CD14-positive monocyte (primary cell): ENCODE data around the gene TMEM35B. TPM values are rescaled to one million over a fixed set of nuclear protein-coding genes. Genes with fewer than 3 reads are reported as not detected.
"Not testable (repeated sequence)": the region's sequence is repeated elsewhere in the genome, so short reads cannot be mapped to it uniquely, and the experiment has no call there.

Experiments
- DNase-seq, 3 donors: peaks; one replicate each; pipeline ENCODE4 v3.0.0-alpha.2; 2011 to 2022
- H2AFZ ChIP-seq: 2 replicates; pipeline ENCODE4 v1.6.0; 2012; ENCODE audit warnings: mild to moderate bottlenecking, low read depth, low read length, inconsistent platforms; ENCODE audit not compliant: insufficient read depth, poor library complexity, severe bottlenecking
- H3K27ac ChIP-seq, 2 donors: 1 replicate in 1 of 2; 2 replicates in 1 of 2; pipeline ENCODE4 v1.5.1; 2012 to 2013; ENCODE audit warnings: low read length in 2 of 2, control low read depth in 1 of 2, inconsistent platforms in 1 of 2, low read depth in 1 of 2, mild to moderate bottlenecking in 1 of 2
- H3K27me3 ChIP-seq, 2 donors: one replicate each; pipeline versions ENCODE4 v1.6.0 to v1.6.1; 2011 to 2013; ENCODE audit warnings: low read length in 2 of 2; ENCODE audit not compliant: control insufficient read depth in 2 of 2, insufficient read depth in 2 of 2
- H3K36me3 ChIP-seq, 2 donors: replicated peaks in 1 of 2; 1 replicate in 1 of 2; 2 replicates in 1 of 2; pipeline versions ENCODE4 v1.5.1 to v1.6.1; 2012 to 2013; ENCODE audit warnings: low read length in 2 of 2, control low read depth in 1 of 2, inconsistent platforms in 1 of 2, mild to moderate bottlenecking in 1 of 2; ENCODE audit not compliant: insufficient read depth in 2 of 2, control insufficient read depth in 1 of 2
- H3K4me1 ChIP-seq, 2 donors: 1 replicate in 1 of 2; 2 replicates in 1 of 2; pipeline versions ENCODE4 v1.5.1 to v1.6.1; 2012 to 2013; ENCODE audit warnings: low read length in 2 of 2, control low read depth in 1 of 2, inconsistent platforms in 1 of 2, mild to moderate bottlenecking in 1 of 2, moderate library complexity in 1 of 2; ENCODE audit not compliant: insufficient read depth in 2 of 2, control insufficient read depth in 1 of 2
- H3K4me2 ChIP-seq: replicated peaks from 2 replicates; pipeline ENCODE3; 2012; ENCODE audit warnings: low read length, moderate library complexity, mild to moderate bottlenecking; ENCODE audit not compliant: poor library complexity, severe bottlenecking; ENCODE audit errors: extremely low read depth
- H3K4me3 ChIP-seq, 3 experiments: fragments of 200-600 bp in 1 of 3; sonication (generic) in 1 of 3; replicated peaks in 1 of 3; 1 replicate in 2 of 3; 2 replicates in 1 of 3; pipeline ENCODE4 v1.5.1; 2011 to 2013; ENCODE audit warnings: low read length in 3 of 3, mild to moderate bottlenecking in 3 of 3, control low read depth in 2 of 3, low read depth in 2 of 3, inconsistent platforms in 1 of 3, moderate library complexity in 1 of 3
- H3K79me2 ChIP-seq: 2 replicates; pipeline ENCODE4 v1.6.0; 2012; ENCODE audit warnings: mild to moderate bottlenecking, control low read depth, inconsistent platforms, low read length, moderate library complexity; ENCODE audit not compliant: insufficient read depth
- H3K9ac ChIP-seq: 2 replicates; pipeline ENCODE4 v1.6.0; 2017; ENCODE audit warnings: low read length, mild to moderate bottlenecking; ENCODE audit not compliant: insufficient read depth, poor library complexity, severe bottlenecking
- H3K9me3 ChIP-seq, 2 donors: replicated peaks in 1 of 2; 1 replicate in 1 of 2; 2 replicates in 1 of 2; pipeline versions ENCODE4 v1.5.1 to v1.6.1; 2012 to 2013; ENCODE audit warnings: low read length in 2 of 2, control low read depth in 1 of 2; ENCODE audit not compliant: control insufficient read depth in 1 of 2, insufficient read depth in 1 of 2
- H4K20me1 ChIP-seq: 2 replicates; pipeline ENCODE4 v1.6.0; 2012; ENCODE audit warnings: mild to moderate bottlenecking, low read length, control low read depth, moderate library complexity; ENCODE audit not compliant: insufficient read depth
- H3K27ac Mint-ChIP-seq, 7 donors: one replicate each; pipeline ENCODE4 v1.8.0; 2020; ENCODE audit warnings: mild to moderate bottlenecking in 7 of 7, mixed read lengths in 7 of 7, moderate library complexity in 6 of 7, inconsistent platforms in 2 of 7
- H3K27me3 Mint-ChIP-seq, 3 donors: one replicate each; pipeline ENCODE4 v1.8.0; 2021 to 2022; ENCODE audit warnings: low read depth in 3 of 3, mild to moderate bottlenecking in 3 of 3, mixed read lengths in 3 of 3, moderate library complexity in 3 of 3, inconsistent platforms in 1 of 3
- H3K36me3 Mint-ChIP-seq, 2 donors: one replicate each; pipeline ENCODE4 v1.8.0; 2020; ENCODE audit warnings: mixed read lengths in 2 of 2, inconsistent platforms in 1 of 2, mild to moderate bottlenecking in 1 of 2
- H3K4me1 Mint-ChIP-seq: one replicate; pipeline ENCODE4 v1.8.0; 2020; ENCODE audit warnings: mild to moderate bottlenecking, mixed read lengths
- H3K4me3 Mint-ChIP-seq, 2 donors: one replicate each; pipeline ENCODE4 v1.8.0; 2020; ENCODE audit warnings: mild to moderate bottlenecking in 2 of 2, mixed read lengths in 2 of 2, moderate library complexity in 1 of 2
- H3K9me3 Mint-ChIP-seq, 7 donors: one replicate each; pipeline ENCODE4 v1.8.0; 2020 to 2022; ENCODE audit warnings: mixed read lengths in 7 of 7, mild to moderate bottlenecking in 6 of 7, moderate library complexity in 6 of 7, inconsistent platforms in 2 of 7
- CTCF ChIP-seq: fragments of 200-600 bp; IDR thresholded peaks from one replicate; pipeline ENCODE4 v1.8.0; 2022; ENCODE audit warnings: antibody characterized with exemption, mild to moderate bottlenecking
- WGBS: methylation state at CpG from one replicate; pipeline ENCODE4 v1.1.5; 2013; ENCODE audit warnings: missing lambda C conversion rate; ENCODE audit not compliant: insufficient coverage; 5-methylcytosine and 5-hydroxymethylcytosine counted together
- intact Hi-C, 2 donors: fragments of 100-400 bp; cut with micrococcal nuclease; formaldehyde crosslinking; loops; one replicate each; pipeline versions ENCODE4 v1.15.0 to v1.15.1; 2023
- polyA plus RNA-seq, 3 donors: library from polyadenylated mRNA; depleted of rRNA in 1 of 3; unstranded in 2 of 3; stranded (reverse) in 1 of 3; fragments of 300-500 nt in 2 of 3; fragments of >200 nt in 1 of 3; fragmentation: Illumina TruSeq in 2 of 3; gene quantifications; 1 replicate in 2 of 3; 2 replicates in 1 of 3; pipeline ENCODE4 v1.2.3, GENCODE V29; 2012 to 2021

TMEM35B gene
- polyA plus RNA-seq, 3 donors = 33.6 to 128 (median 102) TPM

- H3K4me2 ChIP-seq = no peak overlapping the region
- Mint-ChIP-seq H3K4me1 (peaks cover 15% of the 10 kb centered on the region), H3K36me3 (peaks cover 33 to 49% of the 10 kb centered on the region in 2 donors), H3K27me3 (no peaks in the 10 kb centered on the region), H3K4me3 (no peak overlapping the region), H3K27ac (no peak overlapping the region), H3K9me3 (no peaks in the 10 kb centered on the region)
- no peaks in the 10 kb centered on the region for H3K27me3 ChIP-seq
- WGBS = no CpG with 5 or more reads among the region's 2 CpGs
- H3K4me3 ChIP-seq = no peak overlapping the region
- H3K9ac ChIP-seq = no peak overlapping the region
- peaks cover 13 to 20% of the 10 kb centered on the region in 2 donors for H3K4me1 ChIP-seq
- intact Hi-C loops = no loop called here
- no peak overlapping the region for H2AFZ ChIP-seq
- H3K27ac ChIP-seq = no peak overlapping the region
- peaks cover 50 to 54% of the 10 kb centered on the region in 2 donors for H3K36me3 ChIP-seq
- no peaks in the 10 kb centered on the region for H3K9me3 ChIP-seq
- H4K20me1 ChIP-seq = peaks cover 9% of the 10 kb centered on the region
- no peak for TF ChIP-seq CTCF
- peaks cover 12% of the 10 kb centered on the region for H3K79me2 ChIP-seq
- no peak for DNase-seq
Observed at GRCh38 chr1:34988147-34988546, 3.0 kb upstream of the TMEM35B start.

- Mint-ChIP-seq H3K27me3 (no peaks in the 10 kb centered on the region), H3K4me1 (peaks cover 22% of the 10 kb centered on the region), H3K4me3 (no peak overlapping the region), H3K27ac (no peak overlapping the region), H3K36me3 (peaks cover 31 to 50% of the 10 kb centered on the region in 2 donors), H3K9me3 (no peaks in the 10 kb centered on the region)
- H3K27me3 ChIP-seq = no peaks in the 10 kb centered on the region
- H3K4me2 ChIP-seq = no peak overlapping the region
- H3K36me3 ChIP-seq = peaks cover 46 to 53% of the 10 kb centered on the region in 2 donors
- H3K4me3 ChIP-seq = no peak overlapping the region
- peaks cover 13 to 20% of the 10 kb centered on the region in 2 donors for H3K4me1 ChIP-seq
- H3K9me3 ChIP-seq = no peaks in the 10 kb centered on the region
- intact Hi-C loops = no loop called here
- no peak for TF ChIP-seq CTCF
- no peak overlapping the region for H2AFZ ChIP-seq
- no CpG with 5 or more reads among the region's 2 CpGs for WGBS
- DNase-seq = no peak
- no peak overlapping the region for H3K9ac ChIP-seq
- H3K79me2 ChIP-seq = peaks cover 12% of the 10 kb centered on the region
- H4K20me1 ChIP-seq = peaks cover 9% of the 10 kb centered on the region
- H3K27ac ChIP-seq = no peak overlapping the region
Observed at GRCh38 chr1:34987018-34987417, 1.9 kb upstream of the TMEM35B start.

- H3K9me3 ChIP-seq, DNase-seq, H4K20me1 ChIP-seq, intact Hi-C loops, H3K27me3 ChIP-seq, H3K27me3 Mint-ChIP-seq, H3K9me3 Mint-ChIP-seq: not testable (repeated sequence)
- Histone ChIP-seq H3K36me3 (peaks cover 37 to 52% of the 10 kb centered on the region in 2 donors), H3K4me1 (peaks cover 13 to 20% of the 10 kb centered on the region in 2 donors), H3K4me3 (peak overlapping the region; percentile 59 to 88 (median 88)), H3K27ac (peak overlapping the region; percentile 64 to 88), H3K9ac (peak overlapping the region; percentile 86), H3K4me2 (peak overlapping the region; percentile 87), H3K79me2 (peaks cover 12% of the 10 kb centered on the region), H2AFZ (peak overlapping the region; percentile 90)
- Mint-ChIP-seq H3K4me3 (peak overlapping the region; percentile 89 to 96), H3K4me1 (peaks cover 22% of the 10 kb centered on the region), H3K36me3 (peaks cover 27 to 50% of the 10 kb centered on the region in 2 donors), H3K27ac (peak overlapping the region; percentile 73 to 88 (median 84))
- WGBS = no CpG with 5 or more reads among the region's 3 CpGs
Observed at GRCh38 chr1:34985609-34985904, 410 bp upstream of the TMEM35B start.
